GM19025 (cell line): Measurements from ENCODE around the gene GPR132.

Source experiments
- ATAC-seq: cut with Tn5 transposase; IDR thresholded peaks from one replicate; pipeline ENCODE4 v1.9.1; 2021; ENCODE audit warnings: mild to moderate bottlenecking, low read depth, moderate library complexity; ENCODE audit not compliant: unreplicated experiment

Gene GPR132

DNA sequence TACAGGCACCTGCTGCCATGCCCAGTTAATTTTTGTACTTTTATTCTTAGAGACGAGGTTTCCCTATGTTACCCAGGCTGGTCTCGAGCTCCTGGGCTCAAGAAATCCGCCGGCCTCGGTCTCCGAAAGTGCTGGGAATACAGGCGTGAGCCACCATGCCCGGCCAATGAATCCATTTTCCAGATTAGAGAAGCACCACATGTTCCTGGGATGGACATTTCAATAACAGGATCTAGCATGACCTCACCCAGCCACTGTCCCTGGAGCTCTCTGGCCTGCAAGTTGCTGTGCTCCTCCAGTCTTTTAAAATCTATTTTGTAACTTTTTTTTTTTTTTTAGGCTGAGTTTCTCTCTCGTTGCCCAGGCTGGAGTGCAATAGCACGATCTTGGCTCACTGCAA, 2.2 kb downstream of the GPR132 start:
- no peak for ATAC-seq

DNA sequence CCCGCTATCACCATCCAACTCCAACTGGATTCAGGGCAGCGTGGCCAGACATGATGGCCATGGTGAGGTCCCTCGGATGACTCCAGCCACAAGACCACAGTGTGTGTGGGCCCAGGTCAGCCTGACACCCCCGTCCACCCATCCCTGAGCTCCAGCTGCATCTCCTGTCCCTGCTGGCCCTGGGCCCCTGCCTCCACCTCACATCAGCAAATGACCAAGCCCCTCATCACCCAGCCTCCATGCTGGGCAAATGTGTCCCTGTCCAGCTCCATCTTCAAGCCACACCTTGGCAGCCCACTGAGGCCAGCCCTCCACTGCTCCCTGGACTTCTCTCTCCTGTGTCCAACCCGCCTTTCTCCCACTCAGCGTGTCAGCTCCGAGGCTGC, 3.2 kb downstream of the GPR132 start:
- no peak for ATAC-seq

DNA sequence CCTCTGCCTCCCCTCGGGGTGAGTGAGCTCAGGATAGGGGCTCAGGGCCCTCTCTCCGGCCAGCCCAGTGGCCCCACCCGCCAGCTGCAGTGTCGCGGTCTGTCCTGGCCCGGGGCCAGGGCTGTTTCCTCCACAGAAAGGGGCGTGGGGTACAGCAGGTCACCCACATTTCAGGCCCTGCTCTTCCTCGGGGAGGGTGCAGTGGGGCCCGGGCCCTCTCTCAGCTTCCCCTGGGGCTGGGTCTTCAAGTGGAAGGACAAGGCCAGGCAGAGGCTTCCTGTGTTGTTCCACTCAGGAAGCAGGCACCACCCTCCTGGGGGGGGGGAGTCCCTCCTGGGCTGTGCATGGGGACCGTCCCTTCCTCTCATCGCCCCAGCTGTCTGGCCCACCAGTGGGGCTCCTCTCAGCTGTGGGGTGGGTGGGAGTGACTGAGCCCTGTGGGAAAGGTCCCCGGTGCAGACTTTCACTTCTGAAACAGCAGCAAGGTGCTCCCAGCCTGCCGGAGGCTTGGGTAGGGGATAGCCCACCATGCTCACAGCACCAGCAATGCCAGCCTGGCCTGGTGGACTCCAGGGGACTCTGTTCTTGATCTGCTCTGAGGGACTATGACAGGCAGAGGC, 3.7 kb downstream of the GPR132 start:
- peak; percentile 37 for ATAC-seq

DNA sequence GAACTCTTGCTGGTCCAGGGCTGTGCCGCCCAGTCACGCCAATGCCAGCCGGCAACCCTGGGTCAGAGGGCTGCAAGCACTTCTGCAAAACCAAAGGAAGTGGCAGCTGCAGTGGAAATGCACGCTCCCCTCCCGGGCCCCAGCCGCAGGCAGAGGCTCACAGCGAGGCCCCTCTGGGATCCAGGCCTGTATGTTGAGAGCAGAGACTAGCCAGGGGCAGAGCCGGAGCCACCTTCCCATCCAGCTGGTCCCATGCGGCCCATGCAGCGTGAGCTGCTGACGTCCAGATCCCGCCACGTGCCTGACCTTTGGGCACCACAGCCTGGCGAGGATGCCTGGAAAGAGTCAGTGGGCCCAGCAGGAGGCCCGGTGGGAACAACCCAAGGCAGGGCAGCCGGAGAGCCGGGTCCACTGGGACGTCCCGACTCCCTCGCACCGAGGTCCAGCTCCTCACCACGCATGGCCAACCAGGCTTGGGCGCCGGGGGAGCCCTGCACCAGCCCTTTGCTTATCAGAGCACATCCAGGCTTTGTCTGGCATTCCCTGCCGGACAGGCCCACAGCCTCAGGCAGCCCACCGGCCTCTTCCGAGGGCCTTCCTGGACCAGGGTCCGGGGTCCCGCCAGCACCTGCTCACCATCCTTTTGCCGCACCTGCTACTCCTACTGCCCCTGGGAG, 4.3 kb downstream of the GPR132 start:
- ATAC-seq, result peak; percentile 2

DNA sequence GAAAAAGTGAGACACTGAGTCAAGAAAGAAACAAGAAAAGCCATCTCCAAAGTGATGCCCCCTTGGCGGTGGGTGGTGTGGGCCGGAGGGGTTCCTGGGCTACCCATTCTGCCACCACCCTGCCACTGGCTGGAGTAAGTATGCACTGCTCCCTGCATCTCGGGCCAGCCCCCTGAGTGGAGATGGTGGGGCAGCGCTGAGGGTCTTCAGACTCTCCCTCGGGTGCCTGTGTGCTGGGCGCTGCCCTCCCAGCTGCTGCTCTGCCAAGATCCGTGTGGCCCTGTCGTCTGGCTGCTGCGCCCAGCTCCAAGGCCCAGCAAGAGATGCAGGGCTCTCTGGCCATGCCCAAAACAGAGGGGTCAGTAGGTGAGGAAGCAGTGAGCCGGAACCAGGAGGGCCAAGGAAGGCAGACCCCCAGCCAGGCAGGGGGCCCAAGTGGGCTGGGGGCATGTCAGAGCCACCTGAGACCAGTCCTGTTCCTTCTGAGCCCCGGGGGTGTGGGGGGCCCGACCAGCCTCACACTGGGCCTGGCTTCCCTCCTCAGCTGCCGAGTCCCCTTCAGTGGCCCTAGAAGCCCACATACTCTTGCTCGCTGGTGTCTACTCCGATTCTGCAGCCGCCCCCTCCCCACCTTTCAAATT, 5.2 kb downstream of the GPR132 start:
- no peak for ATAC-seq

DNA sequence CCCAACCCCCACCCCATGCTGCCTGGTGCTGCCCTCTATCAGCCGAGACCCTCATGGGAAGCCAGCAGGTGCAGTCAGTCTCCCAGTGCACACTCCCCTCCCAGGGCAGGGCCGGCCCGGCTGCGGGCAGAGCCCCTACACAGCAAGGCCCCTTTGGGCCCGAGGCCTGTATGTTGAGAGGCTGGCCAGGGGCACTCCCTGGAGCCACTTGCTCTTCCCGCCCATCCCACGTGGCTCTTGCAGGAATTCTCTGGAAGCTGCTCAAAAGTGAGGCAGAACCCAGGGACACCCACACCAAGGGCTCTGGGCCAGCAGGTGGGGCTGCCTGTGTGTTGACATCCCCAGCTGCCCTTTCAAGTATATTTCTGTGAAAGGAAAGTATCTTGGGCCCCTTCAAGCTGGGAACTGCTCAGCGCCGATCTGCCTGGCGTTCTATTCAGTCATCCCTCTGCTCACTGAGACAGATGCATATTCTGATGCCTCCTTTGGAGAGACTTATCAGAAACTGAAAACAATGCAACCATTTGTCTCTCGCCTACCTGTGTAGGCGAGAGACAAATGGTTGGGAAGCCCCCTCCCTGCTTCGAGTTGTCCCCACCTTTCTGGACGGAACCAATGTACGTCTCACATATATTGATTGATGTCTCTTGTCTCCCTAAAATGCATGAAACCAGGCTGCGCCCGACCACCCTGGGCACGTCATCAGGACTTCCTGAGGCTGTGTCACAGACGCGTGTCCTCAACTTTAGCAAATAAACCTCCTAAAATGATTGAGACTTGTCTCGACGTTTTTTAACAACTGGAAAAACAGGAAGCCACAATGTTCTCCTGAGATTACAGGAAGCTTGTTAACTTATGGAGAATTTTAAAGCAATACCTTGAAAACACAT, 6.0 kb downstream of the GPR132 start:
- no peak for ATAC-seq

DNA sequence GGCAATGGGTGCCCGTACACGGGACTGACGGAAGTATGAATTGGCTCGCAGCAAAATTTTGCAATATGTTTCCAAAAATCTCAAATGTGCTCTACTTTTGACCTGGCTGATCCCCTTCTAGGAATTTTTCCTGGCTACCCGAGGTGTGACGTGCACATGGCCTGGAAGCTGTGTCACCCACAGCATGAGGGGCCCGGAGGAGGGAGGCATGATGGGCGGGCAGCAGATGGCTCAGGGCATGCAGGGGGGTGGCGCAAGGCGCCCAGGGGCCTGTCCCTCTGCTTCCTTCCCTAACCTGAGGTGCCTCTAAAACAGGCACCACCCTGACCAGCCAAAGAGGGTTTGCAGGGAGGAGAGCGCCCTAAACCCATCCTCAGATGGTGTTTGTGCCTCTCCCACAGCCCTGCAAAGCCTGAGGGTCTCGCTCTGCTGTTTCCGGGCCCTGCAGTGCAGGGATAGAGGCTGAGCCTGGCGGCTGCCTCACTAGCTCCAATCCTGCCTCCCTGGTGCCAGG, 6.7 kb downstream of the GPR132 start:
- no peak for ATAC-seq

DNA sequence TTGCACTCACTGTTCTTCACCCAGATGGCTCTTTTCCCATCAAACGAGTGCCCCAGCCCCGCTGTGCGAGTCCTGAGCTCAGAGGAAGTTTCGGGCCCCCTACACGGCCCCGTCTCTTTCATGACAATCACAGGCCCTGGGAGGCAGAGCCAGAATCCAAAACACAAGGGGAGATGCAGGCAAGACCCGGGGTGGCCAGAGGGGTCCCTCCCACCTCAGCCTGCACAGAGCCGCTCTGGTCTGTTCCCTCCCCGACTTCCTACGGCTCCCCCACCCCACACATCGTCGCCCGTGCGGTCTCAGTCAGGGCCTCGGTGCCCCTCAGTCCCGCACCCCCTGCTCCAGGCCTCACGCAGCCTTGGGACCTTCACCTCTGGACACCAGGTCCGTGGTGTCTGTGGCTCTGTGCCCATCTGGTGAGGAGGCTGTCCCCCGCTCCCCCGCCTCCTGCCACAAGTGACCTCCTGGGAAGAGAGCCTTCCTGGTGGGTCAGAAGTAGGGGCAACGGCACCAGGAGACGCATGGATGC, 8.9 kb downstream of the GPR132 start:
- no peak for ATAC-seq

DNA sequence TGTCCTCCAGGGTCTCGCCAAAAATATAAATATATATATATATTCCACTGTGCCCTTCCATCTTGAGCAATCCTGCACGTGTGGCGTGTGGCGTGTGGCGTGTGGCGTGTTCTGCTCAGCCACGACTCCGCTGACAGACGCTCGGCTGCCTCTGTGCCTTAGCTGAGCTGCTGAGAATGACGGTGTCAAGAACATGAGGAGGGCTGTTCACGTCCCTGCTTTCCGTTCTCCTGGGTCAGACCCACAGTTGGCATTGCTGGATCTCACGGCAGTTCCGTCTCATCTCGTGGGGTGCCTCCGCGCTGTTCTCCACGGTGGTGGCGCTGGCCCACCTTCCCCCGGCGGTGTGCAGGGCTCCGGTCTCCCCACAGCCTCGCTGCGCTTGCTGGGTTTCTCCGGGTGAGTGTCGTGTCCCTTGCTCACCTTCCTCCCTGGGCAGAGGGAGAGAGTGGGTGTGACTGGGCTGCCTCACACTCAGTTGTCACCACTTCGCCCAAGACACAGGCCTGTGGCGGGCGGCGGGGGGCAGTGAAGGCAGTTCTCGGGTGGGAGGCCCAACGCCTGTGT, 9.4 kb downstream of the GPR132 start:
- ATAC-seq, result no peak

DNA sequence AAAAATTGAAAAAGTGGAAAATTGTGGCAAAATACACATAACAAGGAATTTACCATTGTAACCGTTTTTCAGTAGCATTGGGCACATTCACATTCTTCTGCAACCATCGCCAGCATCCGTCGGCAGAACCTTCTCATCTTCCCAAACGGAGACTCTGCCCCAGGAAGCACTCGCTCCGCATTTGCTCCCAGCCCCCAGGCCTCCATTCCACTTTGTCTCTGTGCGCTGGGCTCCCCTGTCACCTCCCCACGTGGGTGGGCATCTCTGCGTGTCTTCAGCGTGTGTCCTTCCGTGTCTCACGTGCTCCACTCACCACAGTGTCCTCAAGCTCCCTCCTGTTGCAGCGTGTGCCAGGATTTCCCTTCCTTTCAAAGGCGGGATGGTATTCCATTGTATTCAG, 9.9 kb downstream of the GPR132 start:
- no peak for ATAC-seq

DNA sequence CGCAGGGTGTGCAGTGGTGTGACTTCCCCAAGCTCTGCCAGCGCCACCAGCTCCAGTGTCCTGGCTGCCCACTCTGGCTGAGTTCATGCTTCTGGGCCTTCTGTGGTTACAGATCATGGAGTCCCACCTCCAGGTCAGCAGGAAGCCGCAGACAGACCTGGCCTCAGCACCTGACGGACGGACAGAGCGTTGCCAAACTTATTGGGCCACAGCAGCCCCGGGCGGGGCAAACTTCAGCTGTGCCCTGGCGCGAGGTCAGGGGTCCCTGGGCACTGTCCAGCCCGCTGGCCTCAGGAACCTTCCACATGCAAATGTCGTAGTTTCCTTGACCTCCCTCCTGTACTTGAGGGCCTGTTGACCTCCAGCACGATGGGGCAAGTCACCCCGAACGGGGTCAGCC, 11.2 kb downstream of the GPR132 start:
- ATAC-seq, result no peak

DNA sequence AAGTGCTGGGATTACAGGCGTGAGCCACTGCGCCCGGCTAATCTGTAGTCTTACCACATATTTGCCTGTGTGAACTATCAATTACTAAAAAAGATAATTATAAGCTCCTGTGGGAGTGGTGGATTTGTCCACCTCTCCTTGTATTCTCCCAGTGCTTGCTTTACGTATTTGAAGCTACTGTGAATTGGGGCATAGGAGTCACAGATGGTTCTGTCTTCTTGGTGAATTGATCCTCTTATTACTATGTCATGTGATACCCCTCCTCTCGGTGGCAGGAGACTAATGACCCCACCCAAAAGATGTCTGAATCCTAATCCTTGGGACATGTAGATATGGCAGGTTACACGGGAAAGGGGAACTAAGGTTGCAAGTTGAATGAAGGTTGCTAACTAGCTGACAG, 11.8 kb downstream of the GPR132 start:
- ATAC-seq, result no peak

DNA sequence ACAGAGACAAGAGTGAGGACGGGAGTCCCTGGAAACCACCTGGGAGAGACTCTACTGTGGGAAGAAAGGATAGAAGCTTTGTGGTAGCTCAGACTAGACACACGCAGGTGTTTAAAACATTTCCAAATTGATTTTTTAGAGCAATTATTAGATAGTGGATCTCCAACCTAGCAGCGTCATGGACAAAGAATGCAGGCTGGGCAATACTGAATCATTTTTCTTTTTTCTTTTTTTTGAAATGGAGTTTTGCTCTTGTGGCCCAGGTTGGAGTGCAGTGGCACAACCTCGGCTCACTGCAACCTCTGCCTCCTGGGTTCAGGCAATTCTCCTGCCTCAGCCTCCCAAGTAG, 13.1 kb downstream of the GPR132 start:
- no peak for ATAC-seq

DNA sequence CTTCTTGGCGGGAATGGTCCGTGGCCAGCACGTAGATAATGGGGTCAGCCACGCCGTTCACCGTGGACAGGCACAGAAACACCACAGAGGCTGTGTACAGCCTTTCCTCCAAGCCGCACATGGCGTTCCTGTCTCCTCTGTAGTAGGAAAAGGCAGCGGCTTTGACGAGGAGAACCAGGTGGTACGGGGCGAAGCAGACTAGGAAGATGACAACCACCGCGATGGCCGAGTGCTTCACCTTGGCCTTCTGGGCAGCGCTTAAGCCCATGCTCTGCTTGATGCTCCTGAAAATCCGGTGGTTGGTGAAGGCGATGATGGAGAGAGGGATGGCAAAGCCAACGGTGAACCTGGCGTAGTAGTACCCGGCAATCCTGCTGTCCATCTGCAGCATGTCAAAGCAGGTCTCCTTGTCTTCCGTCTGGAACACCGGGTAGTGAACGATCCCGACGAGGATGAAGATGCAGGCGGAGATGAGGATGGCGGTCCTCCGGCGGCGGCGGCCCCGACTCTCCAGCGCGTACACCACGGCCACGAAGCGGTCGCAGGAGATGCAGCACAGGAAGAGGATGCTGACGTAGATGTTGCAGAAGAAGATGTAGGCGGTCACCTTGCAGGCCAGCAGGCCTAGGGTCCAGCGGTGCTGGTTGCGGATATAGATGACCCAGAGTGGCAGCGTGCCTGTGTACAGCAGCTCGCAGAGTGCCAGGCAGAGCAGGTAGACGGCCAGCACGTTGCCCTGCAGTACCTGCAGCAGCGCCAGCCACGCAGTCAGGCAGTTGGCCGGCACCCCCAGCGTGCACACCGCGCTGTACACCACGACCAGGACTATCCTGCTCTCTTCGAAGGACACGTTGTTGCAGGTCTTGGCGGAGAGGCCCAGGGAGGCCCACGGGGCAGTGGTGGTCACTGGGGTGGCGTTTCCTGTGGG, 13.8 kb downstream of the GPR132 start:
- no peak for ATAC-seq

DNA sequence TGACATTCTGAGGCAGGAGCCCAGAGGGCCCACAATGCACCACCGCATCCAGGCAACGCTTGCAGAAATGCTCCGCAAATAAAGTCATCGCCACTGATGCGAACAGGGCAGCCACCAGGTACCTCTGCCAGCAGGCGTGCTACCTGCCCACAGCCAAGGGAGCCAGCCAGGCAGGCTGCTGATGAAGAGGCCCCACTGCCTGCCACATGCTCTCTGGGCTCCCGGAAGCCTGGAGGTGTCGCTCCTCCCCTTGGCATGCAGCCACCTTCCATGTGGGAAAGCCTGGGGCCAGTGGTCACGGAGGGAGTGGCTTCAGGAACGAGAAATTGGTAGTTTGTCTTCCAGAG, 14.7 kb downstream of the GPR132 start:
- ATAC-seq, result no peak

DNA sequence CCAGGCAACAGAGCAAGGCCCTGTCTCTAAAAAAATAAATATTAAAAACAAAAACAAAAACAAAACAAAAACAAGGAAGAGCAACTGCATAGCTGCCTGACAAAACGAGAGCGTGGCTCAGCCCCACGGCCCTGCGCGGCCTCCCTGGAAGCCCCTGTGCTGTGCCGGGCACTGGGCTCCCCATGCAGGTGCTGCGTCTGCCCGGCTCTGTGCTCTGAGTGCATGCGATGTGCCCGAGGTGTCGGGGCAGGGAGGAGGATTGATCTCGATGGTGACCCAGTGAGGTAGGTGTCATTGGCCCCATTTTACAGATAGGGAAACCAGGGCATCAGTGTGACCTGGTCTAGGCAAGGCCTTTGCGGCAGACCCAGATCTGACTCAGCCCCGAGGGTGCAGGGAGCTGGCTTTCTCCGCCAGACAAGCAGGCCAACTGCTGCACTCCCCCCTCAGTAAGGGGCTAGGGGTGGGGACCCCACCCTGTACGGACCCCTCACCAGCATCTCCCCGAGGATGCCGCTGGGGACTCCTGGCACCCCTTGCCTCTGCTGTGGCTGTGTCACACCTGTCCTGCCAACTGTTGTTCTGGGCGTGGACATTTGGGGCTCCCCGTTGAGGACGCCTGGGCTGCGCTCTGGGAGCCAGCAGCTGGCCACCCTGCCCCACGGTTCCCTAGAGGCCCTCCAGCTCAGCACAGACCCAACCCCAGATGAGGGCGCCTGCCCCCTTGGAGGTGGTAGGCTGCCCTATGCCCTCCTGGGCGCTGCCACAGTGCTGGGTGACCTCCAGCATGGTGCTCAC, 15.3 kb downstream of the GPR132 start:
- no peak for ATAC-seq

DNA sequence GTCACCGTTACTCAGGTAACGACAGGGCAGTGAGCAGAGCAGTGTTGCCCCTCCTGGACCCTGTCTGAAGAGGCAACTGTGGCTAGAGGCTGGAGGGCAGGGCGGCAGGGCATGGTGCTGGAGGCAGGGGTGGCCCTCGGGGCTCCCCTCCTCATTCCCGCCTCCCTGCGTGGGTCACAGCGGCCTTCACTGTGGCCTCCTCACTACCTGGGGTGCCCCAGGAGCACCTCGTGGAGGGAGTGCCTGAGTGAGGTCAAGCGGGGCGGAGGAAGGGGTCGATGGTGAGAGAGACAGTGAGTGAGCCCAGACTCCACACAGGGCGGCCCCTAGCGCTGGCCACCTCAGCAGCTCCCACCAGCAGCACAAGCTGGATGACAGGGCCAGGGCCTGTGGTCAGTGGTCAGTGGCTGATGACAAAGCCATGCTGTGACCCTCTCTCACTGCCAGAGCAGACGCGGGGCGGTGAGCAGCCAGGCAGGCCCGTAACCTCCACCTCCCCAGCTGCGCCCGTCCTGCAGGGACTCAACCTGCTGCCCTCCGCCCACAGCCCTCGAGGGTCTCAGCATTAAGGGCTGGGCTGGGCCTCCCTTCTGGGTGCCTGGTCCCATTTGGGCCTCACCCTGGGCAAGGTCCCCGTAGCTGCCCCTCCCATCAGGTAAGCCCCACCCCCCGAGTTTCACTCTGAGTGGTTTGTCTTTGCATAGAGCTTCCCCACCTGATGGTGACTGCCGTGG, 17.8 kb downstream of the GPR132 start:
- ATAC-seq, result no peak

DNA sequence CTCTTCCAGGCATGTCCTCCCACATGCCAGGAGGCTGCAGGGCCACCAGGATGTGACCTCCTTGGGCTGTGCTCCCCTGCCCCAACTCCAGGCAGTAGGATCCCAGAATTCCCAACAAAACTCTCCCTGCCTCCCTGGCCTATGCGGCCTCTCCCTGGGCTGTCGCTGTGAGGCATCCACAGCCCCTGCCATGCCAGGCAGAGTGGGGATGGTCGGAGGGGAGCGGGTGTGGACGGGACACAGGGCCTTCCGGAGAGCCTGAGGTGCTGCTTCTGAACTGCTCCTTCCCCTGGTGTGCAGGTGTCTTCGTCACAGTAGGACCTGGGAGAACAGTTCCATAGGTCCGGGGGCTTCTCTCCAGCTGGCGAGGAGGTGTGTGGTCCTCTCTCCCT, 18.3 kb downstream of the GPR132 start:
- no peak for ATAC-seq
